Kidney epithelial cell (primary cell): Measurements from ENCODE around the gene LRRC59. TPM values are rescaled to one million over a fixed set of nuclear protein-coding genes. Genes with fewer than 3 reads are reported as not detected.
"Not testable (repeated sequence)": the region's sequence is repeated elsewhere in the genome, so short reads cannot be mapped to it uniquely, and the experiment has no call there.

Experiments used
- DNase-seq: peaks from one replicate; pipeline ENCODE4 v3.0.0-alpha.2; 2010; ENCODE audit warnings: low read depth
- H3K27me3 ChIP-seq: 2 replicates; pipeline ENCODE4 v1.6.0; 2011; ENCODE audit warnings: low read length; ENCODE audit not compliant: control insufficient read depth, insufficient read depth
- H3K36me3 ChIP-seq: 2 replicates; pipeline ENCODE4 v1.5.1; 2011; ENCODE audit warnings: low read length; ENCODE audit not compliant: control insufficient read depth, insufficient read depth
- H3K4me3 ChIP-seq: 2 replicates; pipeline ENCODE4 v1.5.1; 2011; ENCODE audit warnings: low read depth, mild to moderate bottlenecking, control low read depth, low read length
- total RNA-seq: library from RNA; depleted of rRNA; stranded (reverse); fragments of >200 nt; gene quantifications from 2 replicates; pipeline ENCODE4 v1.2.3, GENCODE V29; 2015
- TF ChIP-seq, protein P1 (sequence below): IDR thresholded peaks from 2 replicates; pipeline ENCODE4 v1.5.1; 2011; ENCODE audit warnings: mild to moderate bottlenecking, moderate library complexity, low read length, control low read depth, inconsistent platforms; ENCODE audit not compliant: insufficient read depth, poor library complexity, severe bottlenecking

LRRC59 gene
- total RNA-seq, 1 donor from 2014 or later = 172 TPM

DNA sequence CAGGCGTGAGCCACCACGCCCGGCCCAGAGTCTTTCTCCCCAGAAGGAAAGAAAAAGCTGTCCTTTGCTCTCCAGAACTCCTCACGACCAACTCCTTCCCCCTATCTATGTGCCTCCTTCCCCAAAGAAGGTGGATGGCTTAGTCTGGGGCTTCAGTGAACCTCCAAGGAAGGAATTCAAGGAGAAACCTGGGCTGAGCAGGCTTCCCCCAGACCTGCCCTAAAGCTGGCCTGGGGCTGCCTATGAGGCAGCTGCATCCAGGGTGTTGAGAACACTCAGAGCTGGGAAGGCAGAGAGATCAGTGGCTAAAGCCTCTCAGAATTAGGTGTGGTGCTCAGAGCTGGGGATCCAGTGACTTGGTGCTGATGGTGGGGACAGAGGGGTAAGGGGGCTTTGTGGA is 32.5 kb upstream of the LRRC59 start:
- Histone ChIP-seq H3K4me3 (no peak overlapping the region), H3K27me3 (no peaks in the 10 kb centered on the region), H3K36me3 (no peaks in the 10 kb centered on the region)
- DNase-seq = no peak
- TF ChIP-seq, protein P1, sequence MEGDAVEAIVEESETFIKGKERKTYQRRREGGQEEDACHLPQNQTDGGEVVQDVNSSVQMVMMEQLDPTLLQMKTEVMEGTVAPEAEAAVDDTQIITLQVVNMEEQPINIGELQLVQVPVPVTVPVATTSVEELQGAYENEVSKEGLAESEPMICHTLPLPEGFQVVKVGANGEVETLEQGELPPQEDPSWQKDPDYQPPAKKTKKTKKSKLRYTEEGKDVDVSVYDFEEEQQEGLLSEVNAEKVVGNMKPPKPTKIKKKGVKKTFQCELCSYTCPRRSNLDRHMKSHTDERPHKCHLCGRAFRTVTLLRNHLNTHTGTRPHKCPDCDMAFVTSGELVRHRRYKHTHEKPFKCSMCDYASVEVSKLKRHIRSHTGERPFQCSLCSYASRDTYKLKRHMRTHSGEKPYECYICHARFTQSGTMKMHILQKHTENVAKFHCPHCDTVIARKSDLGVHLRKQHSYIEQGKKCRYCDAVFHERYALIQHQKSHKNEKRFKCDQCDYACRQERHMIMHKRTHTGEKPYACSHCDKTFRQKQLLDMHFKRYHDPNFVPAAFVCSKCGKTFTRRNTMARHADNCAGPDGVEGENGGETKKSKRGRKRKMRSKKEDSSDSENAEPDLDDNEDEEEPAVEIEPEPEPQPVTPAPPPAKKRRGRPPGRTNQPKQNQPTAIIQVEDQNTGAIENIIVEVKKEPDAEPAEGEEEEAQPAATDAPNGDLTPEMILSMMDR = no peak

DNA sequence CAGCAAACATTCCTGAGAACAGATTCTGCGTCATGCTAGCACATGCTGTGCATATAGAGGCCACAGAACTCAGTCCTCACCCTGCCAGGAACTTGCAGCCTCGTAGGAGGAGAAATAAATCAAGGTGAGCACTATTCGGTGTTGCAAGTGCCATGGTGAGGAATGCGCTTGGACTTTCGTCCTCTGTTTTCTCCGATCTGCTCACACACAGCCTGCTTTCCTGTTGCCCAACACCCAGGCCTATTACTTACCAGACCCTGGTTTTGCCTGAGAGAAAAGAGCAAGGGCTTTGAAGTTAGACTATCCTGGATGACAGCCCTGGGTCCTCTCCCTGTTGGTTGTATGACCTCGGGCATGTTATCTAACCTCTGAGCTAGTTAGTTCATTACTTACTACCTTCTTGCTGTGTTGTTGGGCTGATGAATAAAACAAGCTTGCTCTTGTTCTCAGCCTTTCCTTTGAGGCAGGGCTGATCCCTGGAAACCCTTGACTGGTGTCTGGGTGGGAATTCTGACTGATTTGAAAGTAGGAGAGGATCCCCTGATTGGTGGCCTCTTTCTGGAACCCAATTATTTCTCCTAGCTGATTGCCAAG is 31.6 kb upstream of the LRRC59 start:
- H3K27me3 ChIP-seq = no peaks in the 10 kb centered on the region
- TF ChIP-seq, protein P1 = no peak
- DNase-seq = no peak
- H3K36me3 ChIP-seq = no peaks in the 10 kb centered on the region
- H3K4me3 ChIP-seq = no peak overlapping the region

DNA sequence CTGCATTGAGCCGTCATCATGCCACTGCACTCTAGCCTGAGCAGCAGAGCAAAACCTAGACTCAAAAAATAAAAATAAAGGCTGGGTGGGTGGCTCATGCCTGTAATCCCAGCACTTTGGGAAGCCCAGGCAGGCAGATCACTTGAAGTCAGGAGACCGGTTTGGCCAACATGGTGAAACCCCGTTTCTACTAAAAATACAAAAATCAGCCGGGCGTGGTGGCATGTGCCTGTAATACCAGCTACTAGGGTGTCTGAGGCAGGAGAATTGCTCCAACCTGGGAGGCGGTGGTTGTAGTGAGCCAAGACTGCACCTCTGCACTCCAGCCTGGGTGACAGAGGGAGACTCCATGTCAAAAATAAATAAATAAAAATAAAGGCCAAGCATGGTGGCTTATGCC is 30.8 kb upstream of the LRRC59 start:
- not testable (repeated sequence) for H3K36me3 ChIP-seq, H3K27me3 ChIP-seq, DNase-seq, H3K4me3 ChIP-seq

DNA sequence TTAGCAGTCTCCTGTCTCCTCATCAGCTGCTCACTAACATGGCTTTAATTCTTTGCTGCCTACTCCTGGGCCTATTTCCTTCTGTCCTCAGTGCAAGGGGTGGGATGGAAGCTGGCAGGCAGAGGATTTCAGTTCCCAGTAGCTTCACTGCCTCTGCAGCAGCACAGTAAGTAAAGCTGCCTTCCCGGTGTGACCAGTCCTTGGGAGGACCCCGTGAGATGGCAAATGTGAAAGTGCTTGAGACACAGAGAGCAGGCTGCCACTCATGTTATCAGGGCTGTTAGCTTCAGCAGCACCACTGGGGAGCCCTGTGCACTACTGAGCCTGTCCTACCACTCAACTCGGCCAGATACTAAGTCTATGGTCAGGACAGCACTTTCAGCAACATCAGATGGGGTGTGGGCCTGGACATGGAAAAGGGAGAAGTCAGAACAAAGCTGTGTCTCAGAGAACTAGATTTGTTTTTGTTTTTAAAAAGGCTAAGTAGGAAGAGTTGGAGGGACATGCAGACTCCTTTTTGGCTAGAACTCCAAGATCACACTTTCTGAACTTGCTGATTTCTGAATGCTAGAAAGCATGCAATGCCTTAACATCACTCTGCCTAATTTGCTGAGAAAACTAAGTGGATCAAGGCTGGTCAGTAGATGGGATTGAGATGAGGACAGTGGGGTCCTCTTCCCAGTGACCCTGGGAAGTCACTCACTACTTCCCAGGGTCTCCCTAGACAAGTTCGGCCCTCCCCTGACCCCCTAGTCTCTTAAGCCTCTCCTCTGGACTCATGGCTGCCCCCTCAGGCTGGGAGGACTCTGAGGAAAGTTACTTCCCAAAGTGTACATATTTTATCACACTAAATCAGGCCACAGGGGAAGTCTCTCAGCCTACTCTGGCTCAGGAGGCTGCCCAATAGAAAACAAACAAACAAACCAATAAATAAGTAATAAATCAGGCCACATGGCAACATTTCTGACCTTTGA is 29.8 kb upstream of the LRRC59 start:
- no peaks in the 10 kb centered on the region for H3K36me3 ChIP-seq
- DNase-seq = no peak
- TF ChIP-seq, protein P1 = peak; percentile 46
- H3K27me3 ChIP-seq = no peaks in the 10 kb centered on the region
- peak overlapping the region; percentile 48 for H3K4me3 ChIP-seq

DNA sequence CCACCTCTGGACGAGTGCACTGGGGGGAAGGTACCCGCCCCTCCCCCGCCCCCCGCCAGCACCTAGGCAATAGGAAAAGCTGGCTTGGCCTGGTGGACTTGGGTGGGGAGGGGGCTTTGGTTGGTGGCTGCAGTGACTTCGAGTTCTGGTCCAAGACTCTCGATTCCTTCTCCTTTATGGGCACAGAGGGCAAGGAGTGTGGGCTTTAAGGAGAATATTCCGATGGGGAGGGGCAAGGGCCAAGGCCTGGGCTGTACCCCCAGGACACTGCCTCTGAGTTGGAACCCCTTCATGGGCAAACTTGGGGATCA is 29.1 kb upstream of the LRRC59 start:
- no peak for DNase-seq
- Histone ChIP-seq H3K36me3 (no peaks in the 10 kb centered on the region), H3K4me3 (peak overlapping the region; percentile 48), H3K27me3 (no peaks in the 10 kb centered on the region)
- TF ChIP-seq, protein P1 = no peak

DNA sequence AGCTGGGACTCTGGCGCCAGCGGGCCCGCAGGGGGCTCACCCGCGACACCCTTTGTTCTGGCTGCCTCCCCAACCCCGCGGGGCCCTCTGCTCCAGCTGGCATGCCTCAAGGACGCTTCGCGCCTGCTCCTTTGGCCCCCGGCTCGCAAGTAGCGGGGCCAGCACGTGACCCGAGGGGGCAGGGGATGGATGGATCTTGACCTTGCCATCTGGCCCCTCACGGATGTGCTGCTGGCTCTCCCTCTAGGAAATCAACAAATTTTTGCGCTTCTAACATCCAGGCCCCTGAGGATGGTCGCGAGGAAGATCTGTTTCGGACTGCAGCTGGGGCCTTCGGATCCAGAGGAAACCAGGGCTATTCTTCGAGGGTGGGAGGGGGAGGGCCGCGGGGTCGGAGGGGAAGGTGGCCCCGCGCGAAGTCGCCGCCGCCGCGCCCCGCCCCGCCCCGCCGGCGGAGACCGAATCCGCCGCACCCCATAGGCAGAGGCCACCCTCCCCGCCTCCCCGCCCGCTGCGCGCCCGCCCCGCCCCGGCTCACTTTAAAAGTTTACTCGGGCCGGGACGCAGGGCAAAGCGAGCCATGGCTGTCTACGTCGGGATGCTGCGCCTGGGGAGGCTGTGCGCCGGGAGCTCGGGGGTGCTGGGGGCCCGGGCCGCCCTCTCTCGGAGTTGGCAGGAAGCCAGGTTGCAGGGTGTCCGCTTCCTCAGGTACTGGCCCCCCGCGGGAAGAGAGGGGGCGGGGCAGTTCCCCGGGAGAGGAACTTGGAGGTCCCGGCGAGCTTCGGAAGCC is 28.6 kb upstream of the LRRC59 start, which contains the start of gene ACSF2:
TSS of gene ACSF2 (plus strand) at position 537 of the 790 bp plus-strand sequence. CDS start at position 581, 44 bp downstream.
- Histone ChIP-seq H3K4me3 (peak within 1 kb of the TSS; percentile 48), H3K36me3 (no peaks in the 10 kb centered on the region), H3K27me3 (no peaks in the 10 kb centered on the region)
- TF ChIP-seq, protein P1 = no peak
- no peak for DNase-seq
